K562 (cell line): Measurements from ENCODE around the gene NAPB.

Experiments used
- CREB1 ChIP-seq, 2 experiments: sonication (generic) in 1 of 2; formaldehyde crosslinking in 1 of 2; IDR thresholded peaks; 2 replicates each; pipeline versions ENCODE4 v1.6.1 to v1.8.0; 2012 to 2022; ENCODE audit warnings: inconsistent platforms in 1 of 2, mild to moderate bottlenecking in 1 of 2, missing genetic modification reagents in 1 of 2, moderate library complexity in 1 of 2
- EZH2 ChIP-seq: IDR thresholded peaks from 2 replicates; pipeline ENCODE4 v1.6.1; 2012; ENCODE audit warnings: low read depth, mild to moderate bottlenecking, inconsistent platforms, low read length, borderline replicate concordance
- GABPA ChIP-seq: fragments of 200-800 bp; sonication (Bioruptor generic); conservative IDR thresholded peaks from 2 replicates; pipeline ENCODE4 v1.6.1; 2016; ENCODE audit warnings: low read depth, missing genetic modification characterization, missing compliant biosample characterization
- NR2C1 ChIP-seq, 2 experiments: fragments of 450-650 bp; IDR thresholded peaks; 2 replicates each; pipeline ENCODE4 v1.6.1; 2017; ENCODE audit warnings: mild to moderate bottlenecking in 2 of 2, antibody characterized with exemption in 1 of 2, inconsistent platforms in 1 of 2, missing compliant biosample characterization in 1 of 2, missing genetic modification characterization in 1 of 2
- TF ChIP-seq, protein P1 (sequence below): sonication (generic); formaldehyde crosslinking; IDR thresholded peaks from 2 replicates; pipeline ENCODE4 v1.8.1; 2023; ENCODE audit warnings: mild to moderate bottlenecking, missing genetic modification reagents
- TF ChIP-seq, protein P2 (sequence below): sonication (generic); formaldehyde crosslinking; IDR thresholded peaks from 2 replicates; pipeline ENCODE4 v1.9.0; 2022; ENCODE audit warnings: mild to moderate bottlenecking, missing genetic modification reagents

DNA sequence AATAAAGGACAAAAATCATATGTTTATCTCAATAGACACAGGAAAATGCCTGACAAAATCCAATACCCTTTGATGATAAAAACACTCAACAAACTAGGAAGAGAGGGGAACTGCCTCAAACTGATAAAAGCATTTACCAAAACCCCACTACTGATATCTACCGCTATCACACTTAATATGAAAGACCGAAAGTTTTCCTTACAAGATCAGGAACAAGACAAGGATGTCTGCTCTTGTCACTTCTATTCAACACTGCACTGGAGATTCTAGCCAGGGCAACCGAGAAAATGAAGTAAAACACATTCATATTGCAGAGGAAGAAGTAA is 34.2 kb downstream of the NAPB start:
- TF ChIP-seq NR2C1 (IDR thresholded peaks at IDR 0.05) (no peak), NR2C1 (tag; IDR thresholded peaks at IDR 0.05) (no peak), EZH2 (no peak), GABPA (tag) (no peak), CREB1 (IDR thresholded peaks at IDR 0.05) (no peak), CREB1 (CRISPR knock-in tag; IDR thresholded peaks at IDR 0.05) (no peak)
- TF ChIP-seq, protein P1, sequence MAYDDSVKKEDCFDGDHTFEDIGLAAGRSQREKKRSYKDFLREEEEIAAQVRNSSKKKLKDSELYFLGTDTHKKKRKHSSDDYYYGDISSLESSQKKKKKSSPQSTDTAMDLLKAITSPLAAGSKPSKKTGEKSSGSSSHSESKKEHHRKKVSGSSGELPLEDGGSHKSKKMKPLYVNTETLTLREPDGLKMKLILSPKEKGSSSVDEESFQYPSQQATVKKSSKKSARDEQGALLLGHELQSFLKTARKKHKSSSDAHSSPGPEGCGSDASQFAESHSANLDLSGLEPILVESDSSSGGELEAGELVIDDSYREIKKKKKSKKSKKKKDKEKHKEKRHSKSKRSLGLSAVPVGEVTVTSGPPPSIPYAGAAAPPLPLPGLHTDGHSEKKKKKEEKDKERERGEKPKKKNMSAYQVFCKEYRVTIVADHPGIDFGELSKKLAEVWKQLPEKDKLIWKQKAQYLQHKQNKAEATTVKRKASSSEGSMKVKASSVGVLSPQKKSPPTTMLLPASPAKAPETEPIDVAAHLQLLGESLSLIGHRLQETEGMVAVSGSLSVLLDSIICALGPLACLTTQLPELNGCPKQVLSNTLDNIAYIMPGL (CRISPR knock-in tag), result no peak
- TF ChIP-seq, protein P2, sequence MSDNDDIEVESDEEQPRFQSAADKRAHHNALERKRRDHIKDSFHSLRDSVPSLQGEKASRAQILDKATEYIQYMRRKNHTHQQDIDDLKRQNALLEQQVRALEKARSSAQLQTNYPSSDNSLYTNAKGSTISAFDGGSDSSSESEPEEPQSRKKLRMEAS (CRISPR knock-in tag), result no peak
